ENCODE measurements around the gene ADSL. TPM values are rescaled to one million over a fixed set of nuclear protein-coding genes. Genes with fewer than 3 reads are reported as not detected.

ADSL gene
- total and polyA plus RNA-seq, 2 of the 8 experiments (the other 6 are each of a cell fraction or from before 2014, with no cell fraction given) = 197 to 218 TPM

DNA sequence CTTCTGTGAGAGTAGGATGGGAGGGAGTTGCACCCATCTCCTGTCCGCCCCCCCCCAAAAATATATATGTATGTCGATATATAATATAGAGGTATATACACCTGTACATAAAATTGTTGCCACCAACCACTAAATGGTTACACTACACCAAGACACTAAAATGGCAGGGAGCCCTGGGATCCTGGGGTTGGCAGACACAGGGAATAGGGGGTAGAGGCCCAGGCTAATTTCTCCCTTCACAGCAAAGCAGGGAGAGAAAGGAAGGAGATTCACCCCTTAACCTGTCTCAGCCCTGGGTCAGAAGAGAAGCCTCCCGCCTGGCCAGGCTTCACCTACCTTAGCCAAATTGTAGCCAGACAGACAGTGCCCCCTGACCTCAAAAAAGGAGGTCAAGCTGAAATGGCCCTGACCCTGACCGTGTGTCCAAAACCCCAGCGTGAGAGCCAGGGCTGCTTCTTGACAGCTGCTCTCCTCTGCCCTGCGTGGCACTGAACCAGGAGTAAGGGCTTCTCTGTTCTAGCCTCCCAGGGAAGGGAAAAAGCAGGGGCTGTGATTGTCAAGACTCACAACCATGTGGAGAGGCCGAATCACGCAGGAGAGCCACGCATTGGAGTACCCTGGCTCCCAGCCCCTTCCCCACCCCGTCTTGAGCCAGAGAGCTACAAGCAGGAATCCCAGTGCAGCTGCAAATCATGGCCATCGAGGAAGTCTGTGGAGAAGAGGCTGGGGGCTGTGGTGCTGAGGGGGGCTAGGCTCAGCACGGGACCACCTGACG is 64.6 kb downstream of the ADSL start:
- Histone ChIP-seq H3K4me1 (replicated peaks in 1 of 4; ENCODE audit: control insufficient read depth in 3 of 4, insufficient read depth in 4 of 4, low read length in 3 of 4) (no peaks in the 10 kb centered on the region; a peak in 1 of 7 replicates), H3K23ac (ENCODE audit: insufficient read length) (no peak overlapping the region), H4K8ac (ENCODE audit: extremely low read depth, insufficient read depth, low read length) (no peak overlapping the region), H3K79me1 (ENCODE audit: low read depth, low read length) (no peaks in the 10 kb centered on the region; the same call in 1 of the 2 replicates), H3K27ac (ENCODE audit: low read depth, low read length) (no peak overlapping the region), H4K20me1 (replicated peaks in 1 of 2; ENCODE audit: control insufficient read depth in 1 of 2, insufficient read depth in 2 of 2, low read length in 2 of 2) (peaks cover 1 to 6% of the 10 kb centered on the region in 2 experiments), H3K4me2 (ENCODE audit: insufficient read depth in 1 of 2, low read depth in 2 of 2, low read length in 2 of 2) (no peak overlapping the region), H4K5ac (ENCODE audit: insufficient read length, low read depth, low read length) (no peak overlapping the region), H3K4ac (replicated peaks; ENCODE audit: insufficient read length, low read depth, low read length) (no peak overlapping the region), H2BK5ac (ENCODE audit: low read depth, low read length) (no peak overlapping the region), H4K91ac (replicated peaks; ENCODE audit: insufficient read length, low read length) (no peak overlapping the region), H2AFZ (ENCODE audit: low read length) (no peak overlapping the region), H3K9me3 (ENCODE audit: insufficient read depth in 2 of 2, low read depth in 1 of 2, low read length in 1 of 2) (no peaks in the 10 kb centered on the region), H3K27me3 (replicated peaks in 1 of 4; ENCODE audit: control insufficient read depth in 3 of 4, extremely low read depth in 1 of 4, insufficient read depth in 3 of 4, low read length in 3 of 4) (no peaks in the 10 kb centered on the region), H2BK20ac (ENCODE audit: low read length) (no peak overlapping the region), H2BK15ac (ENCODE audit: low read length) (no peak overlapping the region), H3K9ac (replicated peaks in 1 of 4; ENCODE audit: extremely low read depth in 1 of 4, low read depth in 3 of 4, low read length in 3 of 4) (no peak overlapping the region), H2BK120ac (replicated peaks; ENCODE audit: low read depth, low read length) (no peak overlapping the region), H3K23me2 (ENCODE audit: low read depth, low read length) (no peaks in the 10 kb centered on the region), H3K18ac (ENCODE audit: extremely low read depth, low read length) (no peak overlapping the region), H3K4me3 (ENCODE audit: extremely low read depth in 1 of 4, insufficient read depth in 2 of 4, low read depth in 3 of 4, low read length in 4 of 4) (no peak overlapping the region), H3K36me3 (ENCODE audit: control insufficient read depth in 2 of 4, insufficient read depth in 4 of 4, low read length in 3 of 4) (peaks cover 6 to 42% (median 28%) of the 10 kb centered on the region in 4 experiments; a peak in 7 of 8 replicates), H3K14ac (ENCODE audit: insufficient read length) (no peak overlapping the region), H2BK12ac (ENCODE audit: low read depth, low read length) (no peak overlapping the region), H3K79me2 (ENCODE audit: control insufficient read depth in 1 of 2, insufficient read depth in 2 of 2, low read length in 2 of 2) (no peaks in the 10 kb centered on the region), H2AK5ac (ENCODE audit: low read depth, low read length) (no peak overlapping the region), H3K56ac (replicated peaks; ENCODE audit: insufficient read length, low read depth, low read length) (no peak overlapping the region)
- FAIRE-seq (no peak), DNase-seq (ENCODE audit: low read depth in 1 of 2, low spot score in 2 of 2) (no peak)
- ChIA-PET POLR2A (ENCODE audit: partially characterized antibody) (interaction anchor here (1.1 to 2.6 kb wide), 5 partner anchors 9 to 226 kb away, joined by 3 to 11 read pairs (median 3); partner anchors contain the start of genes MRTFA and SGSM3), CTCF (ENCODE audit: partially characterized antibody) (interaction anchor here (1.4 to 1.6 kb wide), 3 partner anchors 11 to 235 kb away, joined by 4 to 7 read pairs (median 7); no protein-coding TSS in a partner anchor)
- 92% methylated on average over 13 of the region's 13 CpGs; no CpG with 5 or more reads in 1 of the 2 experiments for WGBS, 2 experiments (ENCODE audit: extremely low coverage in 1 of 2, insufficient coverage in 1 of 2, insufficient read length in 1 of 2, insufficient replicate concordance in 2 of 2, low coverage in 1 of 2, low lambda C conversion rate in 2 of 2, missing lambda C conversion rate in 1 of 2)
- no peak for TF ChIP-seq GABPA (IDR thresholded peaks at IDR 0.05; ENCODE audit: borderline replicate concordance, insufficient read depth, low read length)
- no peak for TF ChIP-seq SP2 (IDR thresholded peaks at IDR 0.05; ENCODE audit: low read length)
- TF ChIP-seq NANOG (IDR thresholded peaks at IDR 0.05; ENCODE audit: insufficient read depth, low read depth, low read length, poor library complexity, severe bottlenecking) = no peak
- TF ChIP-seq TAF7 (optimal IDR thresholded peaks at IDR 0.05; ENCODE audit: borderline replicate concordance, low read depth, low read length) = no peak
- no peak for TF ChIP-seq CBX5 (IDR thresholded peaks at IDR 0.05; ENCODE audit: low read depth, low read length)
- TF ChIP-seq SUZ12 (IDR thresholded peaks at IDR 0.05; ENCODE audit: low read length) = no peak
- TF ChIP-seq, protein P1, sequence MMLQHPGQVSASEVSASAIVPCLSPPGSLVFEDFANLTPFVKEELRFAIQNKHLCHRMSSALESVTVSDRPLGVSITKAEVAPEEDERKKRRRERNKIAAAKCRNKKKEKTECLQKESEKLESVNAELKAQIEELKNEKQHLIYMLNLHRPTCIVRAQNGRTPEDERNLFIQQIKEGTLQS (IDR thresholded peaks at IDR 0.05; ENCODE audit: insufficient read depth, low read depth, low read length) = no peak
- TF ChIP-seq CBX8 (IDR thresholded peaks at IDR 0.05; ENCODE audit: borderline replicate concordance, low read depth, low read length) = no peak
- TF ChIP-seq JUND (IDR thresholded peaks at IDR 0.05; ENCODE audit: low read length) = no peak
- TF ChIP-seq TAF1 (IDR thresholded peaks at IDR 0.05; ENCODE audit: low read depth, low read length) = no peak

Measured in H1 (cell line).